D721Med (cell line): ENCODE data around the gene SNX14.

ENCODE experiments used
- DNase-seq: peaks from one replicate; pipeline ENCODE4 v3.0.0; 2011; ENCODE audit warnings: low spot score; ENCODE audit not compliant: insufficient read length
- FAIRE-seq: peaks from 2 replicates; lab custom pipeline; 2011; peaks lifted over from hg19 to GRCh38; lab: Jason Lieb, UNC
- TF ChIP-seq, protein P1 (sequence below): IDR thresholded peaks from 2 replicates; pipeline ENCODE4 v1.5.1; 2012; ENCODE audit warnings: mild to moderate bottlenecking, control low read depth; ENCODE audit not compliant: insufficient read depth; ENCODE audit errors: missing control alignments

Gene SNX14

DNA sequence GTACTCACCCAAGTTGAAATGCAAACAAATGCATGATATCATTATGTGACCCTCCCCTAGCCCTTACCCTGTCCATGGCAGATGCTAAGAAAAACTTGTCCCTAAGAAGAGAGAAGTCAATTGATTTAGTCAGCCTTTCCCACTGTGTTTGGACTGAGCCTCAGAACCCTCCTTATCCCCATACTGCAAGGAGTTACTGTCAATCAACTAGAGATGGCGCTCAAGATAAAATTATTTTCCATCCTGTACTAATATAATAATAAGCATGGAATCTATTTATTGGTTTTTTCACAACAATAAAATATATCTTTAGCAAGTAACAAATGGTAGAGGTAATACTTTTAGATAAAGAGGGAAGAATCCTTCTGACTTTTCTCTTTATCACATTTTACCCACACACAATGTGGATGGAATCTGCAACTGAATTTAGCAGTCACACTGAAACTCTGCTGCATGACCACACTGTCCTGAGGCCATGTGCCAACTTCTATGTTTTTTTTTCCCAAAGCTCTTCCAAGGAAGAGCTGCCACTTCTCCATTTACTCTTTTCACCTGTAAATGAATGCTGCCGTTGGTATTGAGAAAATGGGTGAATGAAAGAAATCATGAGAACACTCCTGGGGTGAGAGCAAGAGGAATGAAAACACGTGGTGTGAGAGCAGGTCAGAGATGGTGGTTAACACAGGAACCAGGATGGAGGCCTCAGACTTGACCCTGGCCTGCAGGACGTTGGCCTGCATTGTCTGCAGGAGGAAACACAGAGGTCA, 133.3 kb downstream of the SNX14 start:
- FAIRE-seq: no peak
- DNase-seq: no peak

DNA sequence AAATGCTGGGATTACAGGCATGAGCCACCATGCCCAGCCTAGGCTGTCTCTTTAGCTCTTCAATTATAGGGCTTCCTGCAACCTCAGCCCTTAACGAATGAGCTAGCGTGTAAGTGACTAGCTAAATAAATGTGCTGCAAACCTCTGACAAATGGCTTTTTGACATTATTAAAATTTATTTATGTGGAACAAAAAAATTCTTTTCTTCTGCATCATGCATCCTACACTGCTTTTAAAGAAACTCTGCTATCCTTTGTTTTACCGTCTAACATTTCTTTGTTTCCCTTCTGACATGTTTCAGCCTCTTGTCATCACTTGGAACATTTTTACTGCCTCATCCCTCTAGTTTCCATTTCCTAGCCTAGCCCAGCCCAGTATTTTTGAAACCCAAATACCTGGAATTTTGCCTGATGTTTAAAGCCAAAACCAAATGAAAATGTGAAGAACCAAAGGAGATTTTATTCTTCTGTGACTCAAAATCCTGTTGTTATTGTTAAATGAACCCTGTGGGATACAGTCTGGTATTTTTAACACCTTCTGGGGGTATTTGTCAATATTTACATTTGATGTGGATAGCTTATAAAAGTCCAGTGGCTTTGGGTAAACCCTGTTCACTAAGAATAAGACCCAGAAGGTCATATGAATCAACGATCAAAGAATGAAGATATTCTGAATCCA, 134.3 kb downstream of the SNX14 start:
- TF ChIP-seq, protein P1, sequence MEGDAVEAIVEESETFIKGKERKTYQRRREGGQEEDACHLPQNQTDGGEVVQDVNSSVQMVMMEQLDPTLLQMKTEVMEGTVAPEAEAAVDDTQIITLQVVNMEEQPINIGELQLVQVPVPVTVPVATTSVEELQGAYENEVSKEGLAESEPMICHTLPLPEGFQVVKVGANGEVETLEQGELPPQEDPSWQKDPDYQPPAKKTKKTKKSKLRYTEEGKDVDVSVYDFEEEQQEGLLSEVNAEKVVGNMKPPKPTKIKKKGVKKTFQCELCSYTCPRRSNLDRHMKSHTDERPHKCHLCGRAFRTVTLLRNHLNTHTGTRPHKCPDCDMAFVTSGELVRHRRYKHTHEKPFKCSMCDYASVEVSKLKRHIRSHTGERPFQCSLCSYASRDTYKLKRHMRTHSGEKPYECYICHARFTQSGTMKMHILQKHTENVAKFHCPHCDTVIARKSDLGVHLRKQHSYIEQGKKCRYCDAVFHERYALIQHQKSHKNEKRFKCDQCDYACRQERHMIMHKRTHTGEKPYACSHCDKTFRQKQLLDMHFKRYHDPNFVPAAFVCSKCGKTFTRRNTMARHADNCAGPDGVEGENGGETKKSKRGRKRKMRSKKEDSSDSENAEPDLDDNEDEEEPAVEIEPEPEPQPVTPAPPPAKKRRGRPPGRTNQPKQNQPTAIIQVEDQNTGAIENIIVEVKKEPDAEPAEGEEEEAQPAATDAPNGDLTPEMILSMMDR: no peak
- FAIRE-seq: no peak
- no peak for DNase-seq

More for the DNA sequence above, 133.3 kb downstream of the SNX14 start:
- TF ChIP-seq, protein P1: no peak

GRCh38 chr6:85458782-85459181, 134.9 kb downstream of the SNX14 start:
- DNase-seq: no peak
- FAIRE-seq: no peak
- TF ChIP-seq, protein P1: no peak

DNA sequence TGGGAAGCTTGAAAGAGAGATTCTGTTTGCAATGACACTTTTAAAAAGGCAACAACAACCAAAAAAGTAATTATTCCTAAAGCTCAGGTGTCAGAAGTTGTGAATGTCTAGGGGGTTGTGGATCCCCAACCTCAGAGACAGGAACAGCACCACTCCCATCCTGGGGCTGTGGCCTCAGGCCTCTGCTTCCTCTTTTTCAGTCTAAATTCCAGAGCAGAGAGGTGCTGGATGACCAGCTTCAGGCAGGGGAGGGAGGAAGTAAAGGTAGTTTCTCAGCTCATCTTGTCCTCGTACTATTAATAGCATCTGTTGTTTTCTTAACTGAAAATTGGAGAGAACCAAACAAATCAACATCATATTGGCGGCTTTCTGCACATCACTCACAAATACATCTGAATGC, 135.5 kb downstream of the SNX14 start:
- TF ChIP-seq, protein P1: no peak
- FAIRE-seq (no peak), DNase-seq (no peak)

- FAIRE-seq: no peak
- TF ChIP-seq, protein P1: no peak
- DNase-seq: no peak
These were observed 136.9 kb downstream of the SNX14 start for GRCh38 chr6:85456782-85457181.
